MM.1S (cell line): ENCODE measurements around the gene C17orf113.

Source experiments
- DNase-seq: peaks from one replicate; pipeline ENCODE4 v3.0.0-alpha.2; 2015
- H2AFZ ChIP-seq: fragments of 300-600 bp; sonication (generic); 2 replicates; pipeline ENCODE4 v1.6.0; 2016; ENCODE audit warnings: antibody characterized with exemption, low read length
- H3F3A ChIP-seq: fragments of 300-600 bp; sonication (generic); 2 replicates; pipeline ENCODE4 v1.6.1; 2016; ENCODE audit warnings: mild to moderate bottlenecking, antibody characterized with exemption, low read length, moderate library complexity, mixed read lengths; ENCODE audit not compliant: insufficient read depth
- H3K27ac ChIP-seq: fragments of 300-600 bp; sonication (generic); 2 replicates; pipeline ENCODE4 v1.5.1; 2016; ENCODE audit warnings: mild to moderate bottlenecking, low read length
- H3K27me3 ChIP-seq: fragments of 300-600 bp; sonication (generic); replicated peaks from 2 replicates; pipeline ENCODE4 v1.6.0; 2016; ENCODE audit warnings: low read length; ENCODE audit not compliant: insufficient read depth
- H3K36me3 ChIP-seq: fragments of 300-600 bp; sonication (generic); replicated peaks from 2 replicates; pipeline ENCODE4 v1.6.1; 2016; ENCODE audit warnings: mild to moderate bottlenecking, low read length, mixed read lengths; ENCODE audit not compliant: insufficient read depth
- H3K4me1 ChIP-seq: fragments of 300-600 bp; sonication (generic); 2 replicates; pipeline ENCODE4 v1.6.1; 2016; ENCODE audit warnings: low read length, mixed read lengths
- H3K4me2 ChIP-seq: fragments of 300-600 bp; sonication (generic); 2 replicates; pipeline ENCODE4 v1.6.0; 2016; ENCODE audit warnings: low read depth, low read length
- H3K4me3 ChIP-seq: fragments of 300-600 bp; sonication (generic); 2 replicates; pipeline ENCODE4 v1.5.1; 2016; ENCODE audit warnings: low read length, mixed read lengths
- H3K79me2 ChIP-seq: fragments of 300-600 bp; sonication (generic); 2 replicates; pipeline ENCODE4 v1.6.1; 2016; ENCODE audit warnings: mixed run types, low read length, mixed read lengths
- H3K9ac ChIP-seq: fragments of 300-600 bp; sonication (generic); 2 replicates; pipeline ENCODE4 v1.6.1; 2016; ENCODE audit warnings: low read length, mixed read lengths
- H3K9me2 ChIP-seq: fragments of 300-600 bp; sonication (generic); replicated peaks from 2 replicates; pipeline ENCODE4 v1.6.1; 2016; ENCODE audit warnings: mild to moderate bottlenecking, low read length, mixed read lengths; ENCODE audit not compliant: insufficient read depth
- H3K9me3 ChIP-seq: fragments of 300-600 bp; sonication (generic); replicated peaks from 2 replicates; pipeline ENCODE4 v1.6.1; 2016; ENCODE audit warnings: mild to moderate bottlenecking, low read length, mixed read lengths; ENCODE audit not compliant: insufficient read depth
- H4K20me1 ChIP-seq: fragments of 300-600 bp; sonication (generic); 2 replicates; pipeline ENCODE4 v1.6.1; 2016; ENCODE audit warnings: mild to moderate bottlenecking, low read length, moderate library complexity, mixed read lengths; ENCODE audit not compliant: insufficient read depth
- EZH2 ChIP-seq: fragments of 300-600 bp; sonication (generic); optimal IDR thresholded peaks from 2 replicates; pipeline ENCODE3; 2017; ENCODE audit warnings: low read depth, mild to moderate bottlenecking, antibody characterized with exemption, low read length, mixed read lengths
- EZH2phosphoT487 ChIP-seq: fragments of 300-600 bp; sonication (generic); IDR thresholded peaks from 2 replicates; pipeline ENCODE4 v1.6.1; 2018; ENCODE audit warnings: antibody characterized with exemption, low read length
- TF ChIP-seq, protein P1 (sequence below): fragments of 300-600 bp; sonication (generic); IDR thresholded peaks from 2 replicates; pipeline ENCODE4 v1.5.1; 2016; ENCODE audit warnings: antibody characterized with exemption, low read length, mixed read lengths

The C17orf113 gene

DNA sequence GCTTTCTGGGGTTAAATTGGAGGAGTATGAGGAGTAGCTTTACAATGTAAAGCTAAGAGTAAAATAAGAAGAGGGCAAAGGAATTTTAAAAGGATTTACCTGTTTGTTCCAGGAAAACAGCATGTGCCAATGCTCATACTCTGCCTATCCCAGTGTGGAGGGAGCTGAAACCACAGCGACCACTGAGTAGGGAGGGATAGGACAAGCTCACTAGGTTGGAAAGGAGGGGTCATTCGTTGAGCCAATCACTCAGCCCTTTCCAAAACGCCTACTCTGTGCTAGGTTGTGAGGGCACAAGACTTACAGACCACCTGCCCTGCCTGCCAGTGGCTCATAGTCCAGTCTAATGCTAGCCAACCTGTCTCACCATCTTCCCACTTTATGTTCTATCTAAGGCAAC lies 32.1 kb downstream of the C17orf113 start:
- no peaks in the 10 kb centered on the region for H3K9me2 ChIP-seq
- no peak overlapping the region for H3K27ac ChIP-seq
- TF ChIP-seq EZH2phosphoT487 (no peak), EZH2 (no peak)
- TF ChIP-seq, protein P1, sequence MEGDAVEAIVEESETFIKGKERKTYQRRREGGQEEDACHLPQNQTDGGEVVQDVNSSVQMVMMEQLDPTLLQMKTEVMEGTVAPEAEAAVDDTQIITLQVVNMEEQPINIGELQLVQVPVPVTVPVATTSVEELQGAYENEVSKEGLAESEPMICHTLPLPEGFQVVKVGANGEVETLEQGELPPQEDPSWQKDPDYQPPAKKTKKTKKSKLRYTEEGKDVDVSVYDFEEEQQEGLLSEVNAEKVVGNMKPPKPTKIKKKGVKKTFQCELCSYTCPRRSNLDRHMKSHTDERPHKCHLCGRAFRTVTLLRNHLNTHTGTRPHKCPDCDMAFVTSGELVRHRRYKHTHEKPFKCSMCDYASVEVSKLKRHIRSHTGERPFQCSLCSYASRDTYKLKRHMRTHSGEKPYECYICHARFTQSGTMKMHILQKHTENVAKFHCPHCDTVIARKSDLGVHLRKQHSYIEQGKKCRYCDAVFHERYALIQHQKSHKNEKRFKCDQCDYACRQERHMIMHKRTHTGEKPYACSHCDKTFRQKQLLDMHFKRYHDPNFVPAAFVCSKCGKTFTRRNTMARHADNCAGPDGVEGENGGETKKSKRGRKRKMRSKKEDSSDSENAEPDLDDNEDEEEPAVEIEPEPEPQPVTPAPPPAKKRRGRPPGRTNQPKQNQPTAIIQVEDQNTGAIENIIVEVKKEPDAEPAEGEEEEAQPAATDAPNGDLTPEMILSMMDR, result no peak
- no peak for DNase-seq
- H3K4me2 ChIP-seq, result peak overlapping the region; percentile 90
- no peaks in the 10 kb centered on the region for H3K27me3 ChIP-seq
- no peak overlapping the region for H3K9ac ChIP-seq
- no peaks in the 10 kb centered on the region for H4K20me1 ChIP-seq
- peak overlapping the region; percentile 77 for H2AFZ ChIP-seq
- no peaks in the 10 kb centered on the region for H3K36me3 ChIP-seq
- H3K79me2 ChIP-seq, result peaks cover 69% of the 10 kb centered on the region
- peaks cover 25% of the 10 kb centered on the region for H3K4me1 ChIP-seq
- H3K4me3 ChIP-seq, result peak overlapping the region; percentile 91; the same call in 1 of the 2 replicates
- no peaks in the 10 kb centered on the region for H3K9me3 ChIP-seq
- no peaks in the 10 kb centered on the region for H3F3A ChIP-seq

DNA sequence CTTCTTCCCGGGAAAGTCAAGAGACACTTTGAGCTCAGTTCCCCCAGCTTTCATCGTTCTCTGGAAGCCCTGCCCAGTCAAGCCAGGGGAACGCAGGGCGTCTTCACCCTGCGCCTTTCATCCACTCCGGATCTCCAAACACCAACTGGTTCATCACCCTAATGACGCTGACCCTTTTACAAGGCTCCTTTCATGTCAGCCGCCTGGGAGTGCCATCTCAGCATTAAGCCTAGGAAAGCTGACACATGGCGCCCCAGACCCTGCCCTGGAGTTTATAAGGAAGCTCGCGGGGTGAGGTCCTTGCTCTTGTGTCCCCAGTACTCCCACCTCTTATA lies 32.6 kb downstream of the C17orf113 start:
- Histone ChIP-seq H4K20me1 (no peaks in the 10 kb centered on the region), H3K27me3 (no peaks in the 10 kb centered on the region), H3K9me3 (no peaks in the 10 kb centered on the region), H3K9ac (peak overlapping the region; percentile 94), H3K4me1 (peaks cover 25% of the 10 kb centered on the region), H2AFZ (peak overlapping the region; percentile 77), H3K27ac (peak overlapping the region; percentile 51; the same call in 1 of the 2 replicates), H3K4me3 (peak overlapping the region; percentile 91), H3F3A (no peaks in the 10 kb centered on the region), H3K79me2 (peaks cover 74% of the 10 kb centered on the region), H3K4me2 (peak overlapping the region; percentile 90), H3K9me2 (no peaks in the 10 kb centered on the region), H3K36me3 (no peaks in the 10 kb centered on the region)
- no peak for DNase-seq
- TF ChIP-seq EZH2 (no peak), EZH2phosphoT487 (no peak)
- TF ChIP-seq, protein P1, result no peak

DNA sequence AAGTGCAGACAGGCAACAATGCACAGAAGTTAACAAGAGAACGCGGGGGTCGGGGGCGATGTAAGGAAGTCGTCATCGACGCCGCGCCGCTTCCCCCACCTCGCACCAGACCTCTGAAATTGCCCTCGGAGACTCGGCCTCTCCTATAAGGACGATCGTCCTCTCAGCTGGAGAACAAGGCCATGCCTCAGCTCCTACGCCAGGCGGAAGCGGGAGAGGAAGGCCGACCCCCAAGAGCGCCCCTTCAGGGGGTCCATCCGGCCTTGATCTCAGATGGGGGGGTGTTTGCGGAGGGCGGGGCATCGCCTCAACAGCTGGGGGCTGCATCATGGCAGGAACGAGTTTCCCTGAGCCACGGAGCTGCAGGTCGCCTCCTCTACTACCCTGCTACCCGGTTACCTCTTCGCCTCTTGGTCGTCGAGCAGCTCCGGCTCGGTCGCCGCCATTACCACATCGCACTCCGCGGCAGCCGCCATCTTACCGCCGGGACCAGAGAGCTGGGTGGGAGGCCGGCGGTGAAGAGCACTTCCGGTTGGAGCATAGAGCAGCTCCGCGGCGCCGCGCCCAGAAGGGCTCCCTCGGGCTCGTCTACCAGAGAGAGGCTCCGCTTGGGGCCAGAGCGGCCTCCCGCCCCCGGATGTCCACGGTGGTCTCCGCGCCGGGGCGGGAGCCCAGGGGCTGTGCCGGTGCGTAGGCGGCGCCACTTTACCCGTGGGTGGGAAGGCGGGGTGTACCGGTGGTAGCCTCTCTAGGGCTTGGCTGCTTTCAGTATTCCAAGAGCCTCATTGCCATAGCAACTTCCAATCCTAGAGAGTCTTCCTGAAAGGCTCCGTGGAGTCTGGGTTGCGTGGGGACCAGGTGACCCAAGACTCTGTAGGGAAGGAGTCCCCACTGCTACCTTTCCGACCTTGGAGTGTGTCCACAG lies 33.2 kb downstream of the C17orf113 start, which contains the start of gene DNAJC7:
DNAJC7 (minus strand) TSS at position 499 of the 925 bp plus-strand sequence; CDS start at position 476, 23 bp downstream.
- Histone ChIP-seq H4K20me1 (no peaks in the 10 kb centered on the region), H3K36me3 (no peaks in the 10 kb centered on the region), H3K4me2 (peak within 1 kb of the TSS; percentile 90), H2AFZ (peak within 1 kb of the TSS; percentile 77), H3K9me2 (no peaks in the 10 kb centered on the region), H3K27me3 (no peaks in the 10 kb centered on the region), H3F3A (no peaks in the 10 kb centered on the region), H3K4me3 (peak within 1 kb of the TSS; percentile 91), H3K4me1 (peaks cover 25% of the 10 kb centered on the region), H3K27ac (peak within 1 kb of the TSS; percentile 51; the same call in 1 of the 2 replicates), H3K79me2 (peaks cover 75% of the 10 kb centered on the region), H3K9ac (peak within 1 kb of the TSS; percentile 94), H3K9me3 (no peaks in the 10 kb centered on the region)
- TF ChIP-seq EZH2phosphoT487 (no peak), EZH2 (no peak)
- TF ChIP-seq, protein P1, result no peak
- DNase-seq, result peak; percentile 91
